ENCODE data around the gene GASK1A. TPM values are rescaled to one million over a fixed set of nuclear protein-coding genes. Genes with fewer than 3 reads are reported as not detected.

Gene GASK1A
- total RNA-seq, 1 experiment from 2014 or later, result not detected

GRCh38 chr3:43014956-43015355 lies 35.8 kb downstream of the GASK1A start:
- Histone ChIP-seq H3K27ac (no peak overlapping the region), H3K9me3 (replicated peaks) (no peaks in the 10 kb centered on the region), H3K36me3 (no peaks in the 10 kb centered on the region), H3K4me1 (no peaks in the 10 kb centered on the region), H3K27me3 (no peaks in the 10 kb centered on the region), H3K4me3 (no peak overlapping the region)
- DNase-seq, result no peak

DNA sequence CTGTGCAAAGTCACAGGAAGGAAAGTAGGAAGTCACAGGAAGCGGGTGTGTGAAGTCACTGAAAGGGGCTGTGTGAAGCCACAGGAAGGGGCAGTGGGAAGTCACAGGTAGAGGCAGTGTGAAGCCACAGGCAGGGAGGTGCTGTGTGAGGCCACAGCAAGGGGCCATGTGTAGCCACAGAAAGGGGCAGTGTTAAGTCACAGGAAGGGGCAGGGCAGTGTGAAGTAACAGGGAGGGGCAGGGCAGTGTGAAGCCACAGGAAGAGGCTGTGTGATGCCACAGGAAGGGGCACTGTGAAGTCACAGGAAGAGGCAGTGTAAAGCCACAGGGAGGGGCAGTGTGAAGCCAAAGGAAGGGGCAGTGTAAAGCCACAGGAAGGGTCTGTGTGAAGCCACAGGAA lies 36.5 kb downstream of the GASK1A start:
- H3K27ac ChIP-seq, result no peak overlapping the region
- H3K27me3 ChIP-seq, result no peaks in the 10 kb centered on the region
- no peaks in the 10 kb centered on the region for H3K4me1 ChIP-seq
- H3K36me3 ChIP-seq, result no peaks in the 10 kb centered on the region
- no peak for DNase-seq
- no peak overlapping the region for H3K4me3 ChIP-seq
- H3K9me3 ChIP-seq (replicated peaks), result no peaks in the 10 kb centered on the region

DNA sequence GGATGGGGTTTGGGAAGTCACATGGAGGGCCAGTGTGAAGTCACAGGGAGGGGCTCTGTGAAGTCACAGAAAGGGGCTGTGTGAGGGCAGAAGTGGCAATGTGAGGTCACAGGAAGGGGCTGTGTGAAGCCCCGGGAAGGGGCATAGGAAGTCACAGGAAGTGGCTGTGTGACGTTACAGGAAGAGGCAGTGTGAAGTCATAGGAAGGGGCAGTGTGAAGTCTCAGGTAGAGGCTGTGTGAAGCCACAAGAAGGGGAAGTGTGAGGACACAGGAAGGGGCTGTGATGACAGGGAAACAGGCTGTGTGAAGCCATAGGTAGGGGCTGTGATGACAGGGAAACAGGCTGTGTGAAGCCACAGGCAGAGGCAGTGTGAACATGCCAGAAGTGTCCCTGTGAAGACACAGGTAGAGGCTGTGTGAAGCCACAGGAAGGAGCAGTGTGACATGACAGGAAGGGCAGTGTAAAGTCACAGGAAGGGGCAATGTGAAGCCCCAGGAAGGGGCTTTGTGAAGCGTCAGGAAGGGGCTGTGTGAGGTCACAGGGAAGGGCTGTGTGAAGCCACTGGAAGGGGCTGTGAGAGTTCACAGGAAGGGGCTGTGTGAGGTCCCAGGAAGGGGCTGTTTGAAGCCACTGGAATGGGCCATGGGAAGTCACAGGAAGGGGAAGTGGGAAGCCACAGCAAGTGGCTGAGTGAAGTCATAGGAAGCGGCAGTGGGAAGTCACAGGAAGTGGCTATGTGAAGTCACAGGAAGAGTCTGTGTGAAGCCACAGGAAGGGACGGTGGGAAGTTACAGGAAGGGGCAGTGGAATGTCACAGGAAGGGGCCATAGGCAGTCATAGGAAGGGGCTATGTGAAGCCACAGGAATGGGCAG lies 37.1 kb downstream of the GASK1A start:
- Histone ChIP-seq H3K36me3 (no peaks in the 10 kb centered on the region), H3K27ac (no peak overlapping the region)
- no peak for DNase-seq

GRCh38 chr3:43017004-43017403 lies 37.9 kb downstream of the GASK1A start:
- no peaks in the 10 kb centered on the region for H3K4me1 ChIP-seq
- no peak overlapping the region for H3K27ac ChIP-seq
- DNase-seq, result no peak
- no peak overlapping the region for H3K4me3 ChIP-seq
- no peaks in the 10 kb centered on the region for H3K9me3 ChIP-seq (replicated peaks)
- H3K36me3 ChIP-seq, result no peaks in the 10 kb centered on the region
- no peaks in the 10 kb centered on the region for H3K27me3 ChIP-seq

More for the DNA sequence above, 37.1 kb downstream of the GASK1A start:
- Histone ChIP-seq H3K27me3 (no peaks in the 10 kb centered on the region), H3K4me1 (no peaks in the 10 kb centered on the region), H3K9me3 (replicated peaks) (no peaks in the 10 kb centered on the region), H3K4me3 (no peak overlapping the region)

- no peak overlapping the region for H3K4me3 ChIP-seq
- no peaks in the 10 kb centered on the region for H3K36me3 ChIP-seq
- no peak for DNase-seq
- no peaks in the 10 kb centered on the region for H3K27me3 ChIP-seq
- H3K27ac ChIP-seq, result no peak overlapping the region
- H3K9me3 ChIP-seq (replicated peaks), result no peaks in the 10 kb centered on the region
- H3K4me1 ChIP-seq, result no peaks in the 10 kb centered on the region
Observed at GRCh38 chr3:43017593-43018195, 38.6 kb downstream of the GASK1A start.

DNA sequence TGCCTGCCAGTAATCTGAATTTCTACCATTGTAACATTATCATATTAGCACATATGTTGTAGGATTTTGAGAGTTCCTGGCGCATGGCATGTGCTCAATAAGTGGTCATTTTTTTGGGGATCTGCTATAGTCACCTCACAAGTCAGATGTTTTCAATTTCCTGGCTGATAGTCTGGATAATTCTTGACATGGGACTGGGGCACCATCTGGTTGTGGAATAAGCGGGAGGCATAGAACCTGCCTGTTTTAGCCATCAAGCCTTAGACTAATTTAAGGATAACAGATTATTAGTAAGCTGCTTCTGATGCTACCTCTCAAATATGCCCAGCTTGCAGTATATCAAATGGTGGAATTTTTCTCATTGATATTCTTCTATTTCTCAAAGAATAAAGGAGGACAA lies 39.1 kb downstream of the GASK1A start:
- DNase-seq, result no peak

DNA sequence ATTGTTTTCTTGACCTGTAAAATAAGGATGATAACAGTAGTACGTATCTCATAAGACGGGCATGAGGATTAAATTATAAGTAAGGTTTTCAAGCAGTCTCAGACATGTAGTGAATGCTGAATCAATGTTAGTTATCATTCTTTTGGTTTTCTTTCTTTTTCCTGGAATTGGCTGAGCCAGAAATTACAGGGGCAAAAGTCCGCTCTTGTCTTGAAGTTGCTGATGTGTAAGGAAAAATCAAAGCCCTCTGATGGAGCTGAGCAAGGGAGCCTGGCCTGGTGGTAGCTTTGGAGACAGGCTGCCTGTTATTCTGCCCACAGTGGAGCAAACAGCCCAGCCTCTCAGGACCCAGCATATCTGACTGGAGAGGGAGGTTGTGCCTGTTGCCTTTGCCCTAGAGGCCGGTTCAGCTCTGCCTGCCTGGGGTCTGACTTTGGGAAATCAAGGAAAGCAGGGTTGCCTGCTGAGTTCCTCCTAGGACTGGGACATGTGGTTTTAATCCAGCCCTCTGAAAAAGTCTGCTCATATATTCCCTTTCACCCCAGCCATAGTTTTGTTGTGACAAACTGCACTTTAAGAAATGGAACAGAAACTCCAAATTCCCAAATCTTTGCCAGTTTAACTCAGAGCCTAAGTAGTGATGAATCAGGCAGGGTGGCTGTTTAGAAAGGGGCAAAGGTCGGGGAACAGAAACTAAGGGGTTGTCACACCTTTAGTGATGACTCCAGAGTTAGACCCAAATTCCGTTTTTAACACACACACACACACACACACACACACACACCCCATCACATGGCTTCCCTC lies 40.1 kb downstream of the GASK1A start:
- no peak for DNase-seq
- no peaks in the 10 kb centered on the region for H3K27me3 ChIP-seq
- no peaks in the 10 kb centered on the region for H3K36me3 ChIP-seq
- H3K4me3 ChIP-seq, result no peak overlapping the region
- H3K9me3 ChIP-seq (replicated peaks), result no peaks in the 10 kb centered on the region
- H3K4me1 ChIP-seq, result no peaks in the 10 kb centered on the region
- no peak overlapping the region for H3K27ac ChIP-seq

More for the DNA sequence above, 39.1 kb downstream of the GASK1A start:
- no peaks in the 10 kb centered on the region for H3K4me1 ChIP-seq
- H3K9me3 ChIP-seq (replicated peaks), result no peaks in the 10 kb centered on the region
- H3K36me3 ChIP-seq, result no peaks in the 10 kb centered on the region
- H3K4me3 ChIP-seq, result no peak overlapping the region
- H3K27me3 ChIP-seq, result no peaks in the 10 kb centered on the region
- H3K27ac ChIP-seq, result no peak overlapping the region

DNA sequence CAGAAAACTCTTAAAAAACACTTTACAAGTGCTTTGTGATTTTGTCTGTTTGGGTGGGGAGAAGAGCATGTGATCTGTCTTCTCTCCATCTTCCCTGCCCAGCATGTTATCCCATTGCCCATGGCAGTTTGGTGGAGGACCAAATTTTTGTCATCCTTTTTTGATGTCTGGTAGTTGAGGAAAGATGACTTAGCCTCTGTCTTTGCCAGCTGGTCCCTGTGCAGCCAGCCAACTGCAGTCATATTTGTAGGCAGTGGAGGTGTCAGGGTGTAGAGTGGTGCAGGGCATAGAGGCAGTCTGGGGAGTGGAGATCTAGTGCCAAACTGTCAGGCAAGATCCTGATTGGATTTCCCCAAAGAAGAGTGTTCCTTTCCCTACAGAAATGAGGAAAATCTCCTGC lies 40.7 kb downstream of the GASK1A start:
- no peak for DNase-seq
- Histone ChIP-seq H3K27ac (no peak overlapping the region), H3K36me3 (no peaks in the 10 kb centered on the region), H3K4me3 (no peak overlapping the region), H3K9me3 (replicated peaks) (no peaks in the 10 kb centered on the region), H3K27me3 (no peaks in the 10 kb centered on the region), H3K4me1 (no peaks in the 10 kb centered on the region)

- no peak for DNase-seq
- H3K4me1 ChIP-seq, result no peaks in the 10 kb centered on the region
- H3K4me3 ChIP-seq, result no peak overlapping the region
- no peaks in the 10 kb centered on the region for H3K27me3 ChIP-seq
- H3K27ac ChIP-seq, result no peak overlapping the region
- no peaks in the 10 kb centered on the region for H3K9me3 ChIP-seq (replicated peaks)
- H3K36me3 ChIP-seq, result no peaks in the 10 kb centered on the region
Observed at GRCh38 chr3:43021186-43021585, 42.1 kb downstream of the GASK1A start.

GRCh38 chr3:43022121-43022520 lies 43.0 kb downstream of the GASK1A start:
- no peaks in the 10 kb centered on the region for H3K36me3 ChIP-seq
- H3K27me3 ChIP-seq, result no peaks in the 10 kb centered on the region
- H3K9me3 ChIP-seq (replicated peaks), result no peaks in the 10 kb centered on the region
- DNase-seq, result no peak
- no peaks in the 10 kb centered on the region for H3K4me1 ChIP-seq
- H3K4me3 ChIP-seq, result no peak overlapping the region
- H3K27ac ChIP-seq, result no peak overlapping the region

- Histone ChIP-seq H3K27ac (no peak overlapping the region), H3K9me3 (replicated peaks) (no peaks in the 10 kb centered on the region), H3K4me1 (no peaks in the 10 kb centered on the region), H3K27me3 (no peaks in the 10 kb centered on the region), H3K36me3 (no peaks in the 10 kb centered on the region), H3K4me3 (no peak overlapping the region)
- no peak for DNase-seq
Observed at GRCh38 chr3:43023066-43023465, 44.0 kb downstream of the GASK1A start.

DNA sequence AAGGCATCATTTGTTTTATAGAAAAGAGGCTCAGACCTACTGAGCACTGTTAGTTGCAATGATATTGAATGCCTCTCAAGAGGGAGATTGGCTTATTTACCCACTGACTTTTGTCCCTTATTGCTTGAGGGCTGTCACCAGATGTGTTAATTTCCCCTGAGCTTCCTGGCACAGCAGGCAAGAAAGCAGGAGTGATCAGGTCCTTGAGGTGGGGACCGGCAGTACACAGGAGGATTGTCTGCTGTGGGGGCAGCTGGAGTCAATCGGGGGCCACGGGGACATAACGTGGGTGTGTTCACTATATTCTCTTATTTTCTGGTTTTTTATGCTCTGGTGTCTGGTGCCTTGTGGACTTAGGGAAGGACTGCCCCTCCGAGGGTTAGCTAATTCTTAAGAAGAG lies 44.6 kb downstream of the GASK1A start:
- Histone ChIP-seq H3K4me1 (no peaks in the 10 kb centered on the region), H3K9me3 (replicated peaks) (no peaks in the 10 kb centered on the region), H3K36me3 (no peaks in the 10 kb centered on the region), H3K27ac (no peak overlapping the region), H3K27me3 (no peaks in the 10 kb centered on the region), H3K4me3 (no peak overlapping the region)
- DNase-seq, result no peak

GRCh38 chr3:43024181-43024885 lies 45.2 kb downstream of the GASK1A start:
- H3K27me3 ChIP-seq, result no peaks in the 10 kb centered on the region

DNA sequence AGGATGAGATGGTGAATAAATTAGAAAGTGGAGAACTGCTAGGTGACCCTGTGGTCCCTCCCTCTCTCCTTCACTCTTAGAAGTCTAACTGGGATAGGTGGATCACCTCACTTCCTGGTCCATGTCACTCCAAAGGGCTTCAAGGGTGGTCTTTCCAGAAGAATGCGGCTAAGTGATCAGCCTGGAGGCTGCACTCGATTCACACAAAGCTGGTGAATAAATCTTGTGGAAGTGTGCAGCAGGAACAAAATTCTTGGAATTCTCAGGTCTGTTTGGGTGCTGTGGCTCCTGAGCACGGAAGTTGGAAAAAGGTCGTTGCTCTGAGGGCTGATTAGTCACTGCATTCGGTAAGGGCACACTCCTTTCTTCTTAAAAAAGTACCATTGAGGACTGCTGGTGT lies 46.3 kb downstream of the GASK1A start:
- no peaks in the 10 kb centered on the region for H3K27me3 ChIP-seq
- no peaks in the 10 kb centered on the region for H3K36me3 ChIP-seq
- no peaks in the 10 kb centered on the region for H3K4me1 ChIP-seq
- H3K27ac ChIP-seq, result no peak overlapping the region
- DNase-seq, result no peak
- no peak overlapping the region for H3K4me3 ChIP-seq
- H3K9me3 ChIP-seq (replicated peaks), result no peaks in the 10 kb centered on the region

More at GRCh38 chr3:43024181-43024885, 45.2 kb downstream of the GASK1A start:
- Histone ChIP-seq H3K27ac (no peak overlapping the region), H3K9me3 (replicated peaks) (no peaks in the 10 kb centered on the region), H3K4me1 (no peaks in the 10 kb centered on the region), H3K4me3 (no peak overlapping the region), H3K36me3 (no peaks in the 10 kb centered on the region)
- no peak for DNase-seq
